ENCODE data around the gene ZGPAT. TPM values are rescaled to one million over a fixed set of nuclear protein-coding genes. Genes with fewer than 3 reads are reported as not detected.
"Not testable (repeated sequence)": the region's sequence is repeated elsewhere in the genome, so short reads cannot be mapped to it uniquely, and the experiment has no call there.

The ZGPAT gene, protein sequence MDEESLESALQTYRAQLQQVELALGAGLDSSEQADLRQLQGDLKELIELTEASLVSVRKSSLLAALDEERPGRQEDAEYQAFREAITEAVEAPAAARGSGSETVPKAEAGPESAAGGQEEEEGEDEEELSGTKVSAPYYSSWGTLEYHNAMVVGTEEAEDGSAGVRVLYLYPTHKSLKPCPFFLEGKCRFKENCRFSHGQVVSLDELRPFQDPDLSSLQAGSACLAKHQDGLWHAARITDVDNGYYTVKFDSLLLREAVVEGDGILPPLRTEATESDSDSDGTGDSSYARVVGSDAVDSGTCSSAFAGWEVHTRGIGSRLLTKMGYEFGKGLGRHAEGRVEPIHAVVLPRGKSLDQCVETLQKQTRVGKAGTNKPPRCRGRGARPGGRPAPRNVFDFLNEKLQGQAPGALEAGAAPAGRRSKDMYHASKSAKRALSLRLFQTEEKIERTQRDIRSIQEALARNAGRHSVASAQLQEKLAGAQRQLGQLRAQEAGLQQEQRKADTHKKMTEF
- total RNA-seq = 15.1 TPM
- long read RNA-seq, transcript ZGPAT-202 (7 exons, 1,871 nt) = major isoform, 10 of 20 reads
- long read RNA-seq, partial matches to known transcripts = 2 of 20 reads
- long read RNA-seq, other reads (novel, unspliced or antisense) = 5 of 20 reads

DNA sequence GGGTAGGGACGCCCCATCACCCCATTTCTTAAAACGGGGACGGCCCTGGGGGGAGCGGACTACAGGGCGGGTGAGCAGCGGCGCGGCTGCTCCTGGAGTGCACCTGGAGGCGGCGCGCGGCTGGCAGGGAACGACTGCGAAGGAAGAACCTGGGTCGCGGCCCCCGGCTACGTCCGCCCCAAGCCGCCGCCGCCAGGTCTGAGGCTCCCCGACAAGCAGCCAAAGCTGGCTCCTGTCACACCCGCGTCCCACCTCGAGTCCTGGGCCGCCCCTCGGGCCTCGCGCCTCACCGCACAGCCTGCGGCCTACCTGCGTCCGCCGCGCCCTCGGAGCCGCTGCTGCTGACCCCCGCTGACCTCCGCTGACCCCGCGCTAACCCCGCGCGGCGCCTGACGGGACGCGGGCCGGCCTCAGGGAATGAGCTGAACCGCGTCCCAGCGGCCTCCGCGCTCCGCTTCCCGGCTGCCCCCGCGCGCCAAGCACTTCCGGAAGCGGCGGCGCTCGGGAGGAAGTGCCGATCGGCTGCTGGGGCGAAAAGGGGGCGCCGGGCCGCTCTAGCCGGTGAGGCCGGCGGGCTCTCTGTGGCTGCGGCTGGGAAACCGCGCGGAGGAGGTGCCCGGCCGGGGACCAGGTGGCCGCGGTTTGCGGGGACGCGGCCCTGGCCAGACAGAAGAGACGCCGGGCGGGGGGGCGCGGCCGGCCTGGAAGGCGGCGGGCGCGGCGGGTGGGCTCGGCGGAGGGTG lies at the start of gene ZGPAT, which contains the start of gene ARFRP1:
TSS of gene ZGPAT (plus strand) at position 482 of the 743 bp plus-strand sequence. CDS start 542 bp downstream, outside the sequence.
TSS of gene ARFRP1 (minus strand) at position 419 of the 743 bp plus-strand sequence. CDS start 885 bp downstream, outside the sequence.
- intact Hi-C loops (cut with DNase I) = no loop called here
- ATAC-seq (peak; percentile 97), DNase-seq (ENCODE audit: missing footprints) (peak; percentile 95)

DNA sequence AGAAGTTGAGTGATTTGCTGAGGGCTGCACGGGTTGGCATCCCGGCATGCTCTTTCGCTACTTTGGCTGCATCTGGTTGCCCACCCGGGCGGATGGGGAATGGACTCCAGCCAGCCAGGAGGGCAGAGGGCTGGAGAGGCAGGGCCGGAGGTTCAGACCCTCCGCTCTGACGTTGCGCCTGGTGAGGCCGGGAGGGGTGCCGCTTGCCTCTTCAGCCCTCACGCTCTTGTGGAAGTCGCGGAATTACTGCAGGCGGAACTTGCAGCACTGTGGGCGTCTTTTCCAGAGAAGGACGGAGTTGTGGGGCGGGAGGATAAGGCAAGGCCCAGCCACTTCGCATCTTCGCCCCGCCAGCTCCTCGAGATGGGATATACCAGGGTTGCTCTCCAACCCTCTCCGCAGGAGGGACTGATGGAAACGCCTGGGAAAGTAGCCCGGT lies 49.1 kb upstream of the ZGPAT start:
- intact Hi-C loops (cut with DNase I) = loop anchor here (1.0 kb wide), 1 partner anchor 32 kb away; no protein-coding TSS in a partner anchor
- peak; percentile 27 for ATAC-seq
- DNase-seq (ENCODE audit: missing footprints) = no peak

DNA sequence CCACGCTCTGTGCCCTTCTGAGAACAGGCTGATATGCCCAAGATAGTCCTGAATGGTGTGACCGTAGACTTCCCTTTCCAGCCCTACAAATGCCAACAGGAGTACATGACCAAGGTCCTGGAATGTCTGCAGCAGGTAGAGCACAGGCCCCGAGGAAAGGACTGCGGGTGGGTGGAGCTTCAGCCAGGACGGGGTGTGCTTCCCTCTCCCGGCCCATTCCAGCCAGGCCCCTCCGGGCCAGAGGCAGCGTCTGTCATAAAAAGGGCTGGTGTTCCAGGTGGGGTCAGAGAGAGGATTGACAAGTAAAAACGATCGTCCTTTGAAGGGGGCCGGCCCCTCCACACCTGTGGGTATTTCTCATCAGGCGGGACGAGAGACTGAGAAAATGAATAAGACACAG lies 48.5 kb upstream of the ZGPAT start:
- DNase-seq (ENCODE audit: missing footprints) (no peak), ATAC-seq (no peak)
- intact Hi-C loops (cut with DNase I) = no loop called here

DNA sequence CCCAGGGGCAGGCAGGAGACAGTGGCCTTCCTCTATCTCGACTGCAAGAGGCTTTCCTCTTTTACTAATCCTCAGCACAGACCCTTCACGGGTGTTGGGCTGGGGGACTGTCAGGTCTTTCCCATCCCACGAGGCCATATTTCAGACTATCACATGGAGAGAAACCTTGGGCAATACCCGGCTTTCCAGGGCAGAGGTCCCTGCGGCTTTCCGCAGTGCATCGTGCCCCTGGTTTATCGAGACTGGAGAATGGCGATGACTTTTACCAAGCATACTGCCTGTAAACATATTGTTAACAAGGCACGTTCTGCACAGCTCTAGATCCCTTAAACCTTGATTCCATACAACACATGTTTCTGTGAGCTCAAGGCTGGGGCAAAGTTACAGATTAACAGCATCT lies 47.7 kb upstream of the ZGPAT start:
- DNase-seq (ENCODE audit: missing footprints); intact Hi-C loops (cut with DNase I); ATAC-seq: not testable (repeated sequence)

DNA sequence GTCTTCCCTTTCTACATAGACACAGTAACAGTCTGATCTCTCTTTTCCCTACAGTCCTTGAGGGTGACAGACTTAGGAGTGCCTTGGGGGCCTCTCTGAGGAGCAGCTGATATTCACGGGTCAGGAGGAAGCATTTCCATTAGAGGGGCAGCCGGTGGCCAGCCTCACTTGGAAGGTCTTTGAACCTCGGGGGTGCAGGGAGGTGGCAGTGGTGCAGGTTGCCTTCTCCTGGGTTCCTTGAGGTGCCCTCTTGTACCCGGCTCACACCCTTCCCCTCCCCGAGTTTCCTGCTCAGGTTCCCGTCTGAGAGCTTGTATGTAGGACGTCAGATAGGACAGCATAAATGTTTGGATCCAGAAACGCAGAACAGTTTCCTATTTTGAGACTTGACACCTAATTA lies 47.2 kb upstream of the ZGPAT start:
- intact Hi-C loops (cut with DNase I) = no loop called here
- ATAC-seq (no peak), DNase-seq (ENCODE audit: missing footprints) (no peak)

DNA sequence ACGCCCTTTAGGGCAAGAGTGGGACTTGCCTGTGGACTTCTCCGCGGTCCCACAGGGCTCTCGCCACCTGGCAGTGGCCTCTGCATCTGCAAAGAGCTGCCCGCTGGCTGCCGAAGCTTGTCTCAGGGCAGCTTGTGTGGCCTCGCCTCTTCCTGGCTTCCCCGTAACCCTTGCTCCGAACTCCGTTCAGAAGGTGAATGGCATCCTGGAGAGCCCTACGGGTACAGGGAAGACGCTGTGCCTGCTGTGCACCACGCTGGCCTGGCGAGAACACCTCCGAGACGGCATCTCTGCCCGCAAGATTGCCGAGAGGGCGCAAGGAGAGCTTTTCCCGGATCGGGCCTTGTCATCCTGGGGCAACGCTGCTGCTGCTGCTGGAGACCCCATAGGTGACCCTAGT lies 46.7 kb upstream of the ZGPAT start:
- ATAC-seq (no peak), DNase-seq (ENCODE audit: missing footprints) (no peak)
- intact Hi-C loops (cut with DNase I) = no loop called here

DNA sequence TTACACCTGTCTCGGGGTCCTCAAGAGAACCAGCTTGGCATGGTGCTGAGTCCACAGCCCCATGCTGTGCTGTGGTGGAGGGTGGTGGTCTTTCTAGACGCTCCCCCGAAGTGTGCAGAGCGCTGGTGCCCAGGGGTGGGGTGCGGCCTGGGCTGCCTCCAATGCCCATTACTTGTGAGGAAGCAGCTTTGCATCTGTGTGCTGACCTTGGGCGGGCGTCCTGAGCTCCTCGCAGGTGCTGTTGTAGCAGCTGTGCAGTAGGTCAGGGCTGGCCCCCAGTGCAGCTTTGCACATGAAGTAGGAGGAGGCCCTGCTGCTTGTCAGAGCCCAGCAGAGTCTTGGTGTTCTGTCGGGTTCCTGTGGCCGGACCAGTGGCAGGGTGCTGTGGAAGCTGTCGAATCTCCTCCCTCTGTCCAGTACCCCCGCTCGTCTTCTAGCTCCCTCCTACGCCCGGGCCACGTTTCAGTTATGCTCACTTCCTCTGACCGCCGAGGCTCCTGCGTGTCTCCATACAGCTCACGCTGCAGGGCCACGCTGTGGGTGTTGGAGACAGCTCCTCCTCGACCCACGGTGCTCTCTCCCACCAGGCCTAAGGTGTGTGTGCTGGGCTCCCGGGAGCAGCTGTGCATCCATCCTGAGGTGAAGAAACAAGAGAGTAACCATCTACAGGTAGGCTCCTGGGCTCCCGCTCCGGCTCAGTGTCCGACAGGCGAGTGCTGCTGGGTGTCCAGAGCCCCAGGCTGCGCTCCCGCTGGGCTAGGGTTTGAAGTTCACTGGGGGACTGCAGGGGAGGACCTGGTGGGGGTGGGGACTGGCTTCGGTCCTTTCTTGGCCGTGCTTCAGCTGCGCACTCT lies 45.7 kb upstream of the ZGPAT start:
- ATAC-seq (no peak), DNase-seq (ENCODE audit: missing footprints) (no peak)
- intact Hi-C loops (cut with DNase I) = no loop called here

DNA sequence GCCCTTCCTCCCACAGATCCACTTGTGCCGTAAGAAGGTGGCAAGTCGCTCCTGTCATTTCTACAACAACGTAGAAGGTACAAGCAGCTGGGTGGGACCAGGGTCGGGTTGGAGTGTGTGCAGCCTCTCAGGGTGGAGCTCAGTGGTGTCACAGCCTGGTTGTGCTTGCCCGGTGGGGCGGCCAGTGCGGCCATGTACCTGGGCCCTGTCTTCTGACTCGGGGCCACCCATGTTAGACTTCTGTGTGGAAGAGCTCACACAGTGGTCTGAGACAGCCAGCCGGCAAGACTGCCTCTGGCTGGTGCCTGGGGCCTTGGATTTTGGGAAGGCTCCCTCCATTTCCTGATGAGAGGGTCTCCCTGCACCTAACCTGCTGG lies 45.0 kb upstream of the ZGPAT start:
- ATAC-seq (no peak), DNase-seq (ENCODE audit: missing footprints) (no peak)
- intact Hi-C loops (cut with DNase I) = no loop called here

DNA sequence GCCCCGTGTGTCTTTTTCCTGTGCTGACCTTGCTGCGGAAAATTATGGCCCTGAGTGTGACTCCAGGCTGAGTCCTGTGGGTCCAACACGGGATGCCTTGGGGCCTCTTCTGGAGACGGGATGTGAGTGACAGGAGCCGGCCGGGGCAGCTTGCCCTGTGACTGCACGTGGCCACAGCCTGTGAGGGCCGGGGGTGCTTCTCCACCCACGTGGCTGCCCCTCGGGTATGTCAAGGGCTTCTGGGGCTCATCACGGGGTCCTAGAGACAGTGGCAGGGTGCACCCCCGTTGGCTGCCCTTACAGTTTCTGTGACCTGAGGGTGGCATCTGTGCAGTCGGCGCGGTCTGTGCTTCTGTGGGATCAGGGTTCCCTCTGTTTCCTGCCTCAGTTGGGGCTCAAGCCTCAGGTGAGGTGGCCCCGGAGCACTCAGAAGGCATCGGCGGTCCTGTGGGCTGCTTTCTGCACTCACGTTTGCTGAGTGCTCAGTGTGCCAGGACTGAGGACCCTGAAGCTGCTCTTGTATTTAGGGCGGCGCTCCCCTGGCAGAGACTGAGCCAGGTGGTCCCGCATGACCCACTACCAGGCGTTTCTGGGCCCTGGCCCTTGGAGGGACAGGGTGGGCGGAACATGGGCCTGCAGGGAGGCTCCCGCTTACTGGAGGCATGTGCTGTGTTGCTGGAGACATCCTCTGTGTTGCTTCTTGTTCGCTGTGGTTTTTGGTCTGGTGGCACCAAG lies 44.3 kb upstream of the ZGPAT start:
- DNase-seq (ENCODE audit: missing footprints) = no peak
- no peak for ATAC-seq
- intact Hi-C loops (cut with DNase I) = no loop called here

DNA sequence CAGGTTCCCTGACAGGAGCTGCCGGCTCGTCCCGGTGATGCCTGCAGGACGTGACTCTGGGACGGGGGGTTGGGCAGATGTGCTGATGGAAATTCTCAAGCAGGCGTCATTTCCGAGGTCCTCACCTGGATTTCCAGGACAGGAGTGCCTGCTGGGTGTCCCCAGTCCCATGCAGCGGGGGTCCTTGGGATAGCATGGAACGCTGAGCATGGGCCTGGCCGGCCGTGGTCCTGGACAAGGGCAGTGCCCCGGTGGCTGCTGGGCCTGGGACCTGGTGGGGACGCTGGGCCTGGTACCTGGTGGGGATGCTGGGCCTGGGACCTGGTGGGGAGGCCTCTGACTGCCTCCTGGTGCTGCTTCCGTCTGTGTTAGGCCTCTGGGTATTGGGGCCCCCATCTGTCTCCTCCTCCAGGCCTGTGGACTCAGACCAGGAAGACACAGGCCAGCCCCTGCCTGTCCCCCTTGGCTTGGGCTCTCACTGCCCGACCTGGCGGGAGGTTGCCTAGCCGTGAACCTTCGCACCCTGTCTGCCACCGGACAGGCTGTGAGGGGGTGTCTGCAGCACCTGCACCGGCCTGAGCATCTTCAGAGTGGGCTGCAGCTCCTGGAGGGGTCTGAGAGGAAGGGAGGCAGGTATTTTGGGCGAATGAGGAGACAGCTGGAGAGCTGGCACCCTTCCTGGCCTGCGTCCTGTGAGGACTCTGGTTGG lies 43.5 kb upstream of the ZGPAT start:
- intact Hi-C loops (cut with DNase I) = no loop called here
- DNase-seq (ENCODE audit: missing footprints) = no peak
- ATAC-seq = no peak

DNA sequence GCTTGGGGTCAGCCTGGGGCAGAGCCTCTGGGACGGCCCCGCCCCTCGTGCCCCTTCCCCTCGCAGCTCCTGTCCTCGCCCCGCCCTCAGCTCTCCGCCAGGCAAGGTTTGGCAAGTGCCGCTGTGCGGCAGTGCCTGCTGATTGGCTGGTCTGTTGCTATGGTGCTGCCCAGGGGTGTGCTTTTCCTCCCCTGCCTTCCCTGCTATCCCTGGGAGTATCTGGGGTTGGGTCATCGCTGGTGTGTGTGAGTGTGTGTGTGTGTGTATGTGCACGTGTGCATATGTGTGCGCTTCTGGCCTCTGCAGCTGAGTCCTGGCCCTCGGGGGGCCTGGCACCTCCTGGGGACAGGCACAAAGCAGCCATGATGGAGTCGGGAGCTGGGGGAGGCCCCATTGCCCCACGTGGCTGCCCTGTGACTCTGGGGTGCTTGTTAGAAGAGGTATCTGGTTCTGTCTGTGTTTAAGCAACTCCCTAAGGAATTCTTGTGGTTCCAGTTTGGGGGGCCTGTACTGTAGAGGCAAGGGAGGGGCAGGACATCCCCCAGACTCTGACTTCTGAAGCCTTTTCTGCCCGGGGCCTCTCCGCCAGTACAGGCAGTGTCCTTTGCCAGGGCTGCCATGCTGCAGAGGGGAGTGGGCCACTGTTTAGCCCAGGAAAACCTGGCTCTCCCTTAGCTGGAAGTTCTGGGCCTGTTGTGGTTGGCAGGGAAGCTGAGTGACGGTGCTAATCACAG lies 42.8 kb upstream of the ZGPAT start:
- ATAC-seq (no peak), DNase-seq (ENCODE audit: missing footprints) (no peak)
- intact Hi-C loops (cut with DNase I) = no loop called here

DNA sequence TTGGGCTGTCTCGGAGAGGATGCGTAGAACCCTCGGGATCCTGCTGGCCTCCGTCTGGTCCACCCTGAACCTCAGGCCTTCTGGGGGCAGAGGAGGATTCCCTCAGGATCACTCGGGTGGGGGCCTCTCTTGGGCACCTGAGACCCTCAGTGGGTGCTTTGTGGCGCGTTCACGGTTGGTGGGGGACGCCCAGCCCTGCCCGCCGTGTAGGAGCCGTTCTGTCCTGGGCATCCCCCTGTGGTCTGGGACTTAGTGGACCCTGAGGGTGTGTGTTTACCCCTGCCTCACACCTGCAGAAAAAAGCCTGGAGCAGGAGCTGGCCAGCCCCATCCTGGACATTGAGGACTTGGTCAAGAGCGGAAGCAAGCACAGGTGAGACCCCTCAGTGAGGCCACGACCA lies 42.1 kb upstream of the ZGPAT start:
- DNase-seq (ENCODE audit: missing footprints) (no peak), ATAC-seq (no peak)
- intact Hi-C loops (cut with DNase I) = no loop called here

DNA sequence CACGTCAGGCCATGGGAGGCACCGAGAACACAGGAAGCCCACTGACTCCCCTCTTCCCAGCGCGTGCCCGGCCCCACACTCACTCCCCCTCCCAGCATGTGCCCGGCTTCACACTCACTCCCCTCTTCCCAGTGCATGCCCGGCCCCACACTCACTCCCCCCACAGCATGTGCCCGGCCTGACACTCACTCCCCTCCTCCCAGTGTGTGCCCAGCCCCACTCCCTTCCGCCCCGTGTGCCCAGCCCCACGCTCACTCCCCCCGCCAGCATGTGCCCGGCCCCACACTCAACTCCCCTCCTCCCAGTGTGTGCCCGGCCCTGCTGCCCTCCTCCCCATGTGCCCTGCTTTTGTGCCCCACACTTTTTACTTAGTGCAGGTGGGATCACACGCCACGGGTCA lies 40.0 kb upstream of the ZGPAT start:
- ATAC-seq (no peak), DNase-seq (ENCODE audit: missing footprints) (no peak)
- intact Hi-C loops (cut with DNase I) = no loop called here

DNA sequence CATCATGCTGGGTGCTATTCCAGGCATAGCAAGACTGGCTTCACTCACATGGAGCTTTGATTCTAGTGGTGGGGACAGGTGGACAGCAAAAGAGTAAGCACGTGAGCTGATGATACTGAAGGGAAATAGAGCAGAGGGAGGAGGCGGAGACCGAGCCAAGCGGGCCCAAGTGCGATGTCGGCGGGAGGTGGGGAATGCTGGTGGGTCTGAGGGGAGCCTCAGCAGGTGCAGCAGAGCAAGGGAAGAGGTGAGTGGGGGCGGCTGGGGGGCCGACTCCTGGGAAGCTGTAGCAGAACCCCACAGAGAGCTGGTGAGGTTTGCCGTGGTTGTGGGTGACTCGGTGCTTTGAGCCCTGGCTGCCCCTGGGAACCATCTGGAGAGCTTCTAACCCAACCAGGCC lies 39.5 kb upstream of the ZGPAT start:
- ATAC-seq = no peak
- DNase-seq (ENCODE audit: missing footprints) = no peak
- intact Hi-C loops (cut with DNase I) = no loop called here

DNA sequence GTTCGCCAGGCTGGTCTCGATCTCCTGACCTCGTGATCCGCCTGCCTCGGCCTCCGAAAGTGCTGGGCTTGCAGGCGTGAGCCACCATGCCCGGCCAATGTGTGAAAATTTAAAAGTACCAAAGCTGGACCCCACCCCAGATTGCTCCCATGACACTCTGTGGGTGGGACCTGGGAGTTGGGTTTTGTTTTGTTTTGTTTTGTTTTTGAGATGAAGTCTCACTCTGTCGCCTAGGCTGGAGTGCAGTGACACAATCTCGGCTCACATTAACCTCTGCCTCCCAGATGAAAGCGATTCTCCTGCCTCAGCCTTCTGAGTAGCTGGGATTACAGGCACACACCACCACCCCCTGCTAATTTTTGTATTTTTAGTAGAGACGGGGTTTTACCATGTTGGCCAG lies 36.1 kb upstream of the ZGPAT start:
- not testable (repeated sequence) for DNase-seq (ENCODE audit: missing footprints)

DNA sequence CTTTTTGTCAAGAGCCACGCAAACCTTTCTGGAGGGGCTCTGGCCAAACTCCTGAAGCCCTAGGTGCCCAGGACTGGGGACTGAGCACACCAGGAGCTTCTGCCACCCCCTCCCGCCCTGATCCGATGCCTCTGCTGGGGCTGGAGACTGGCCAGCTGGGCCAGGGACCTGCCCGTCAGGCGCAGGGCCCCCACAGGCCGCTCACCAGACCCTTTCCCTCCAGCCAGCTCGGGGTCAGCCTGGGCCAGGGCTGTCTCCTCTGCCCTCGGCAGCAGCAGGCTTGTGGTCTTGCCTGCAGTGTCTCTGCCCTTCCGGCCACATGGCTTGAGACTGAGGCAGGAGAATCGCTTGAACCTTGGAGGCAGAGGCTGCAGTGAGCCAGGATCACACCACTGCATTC lies 35.2 kb upstream of the ZGPAT start:
- no peak for ATAC-seq
- intact Hi-C loops (cut with DNase I) = no loop called here
- no peak for DNase-seq (ENCODE audit: missing footprints)

More for the DNA sequence above, 36.1 kb upstream of the ZGPAT start:
- intact Hi-C loops (cut with DNase I); ATAC-seq: not testable (repeated sequence)

DNA sequence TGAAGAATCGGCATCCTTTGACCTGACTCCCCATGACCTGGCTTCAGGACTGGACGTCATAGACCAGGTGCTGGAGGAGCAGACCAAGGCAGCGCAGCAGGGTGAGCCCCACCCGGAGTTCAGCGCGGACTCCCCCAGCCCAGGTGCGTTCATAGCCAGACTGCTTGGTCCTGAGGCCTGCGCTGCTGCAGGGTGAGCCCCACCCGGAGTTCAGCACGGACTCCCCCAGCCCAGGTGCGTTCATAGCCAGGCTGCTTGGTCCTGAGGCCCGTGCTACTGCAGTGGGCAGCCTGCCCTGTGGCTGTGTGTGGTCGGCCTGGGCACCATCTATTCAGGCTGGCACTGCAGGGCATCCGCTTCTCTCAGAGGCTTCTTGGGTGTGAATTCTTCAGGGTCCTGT lies 33.9 kb upstream of the ZGPAT start:
- DNase-seq (ENCODE audit: missing footprints) = no peak
- ATAC-seq = no peak
- intact Hi-C loops (cut with DNase I) = no loop called here

All from Right ventricle myocardium inferior (tissue), 1 donor.